ENCODE measurements around the gene CYP2F1.
"Not testable (repeated sequence)": the region's sequence is repeated elsewhere in the genome, so short reads cannot be mapped to it uniquely, and the experiment has no call there.

CYP2F1 gene

DNA sequence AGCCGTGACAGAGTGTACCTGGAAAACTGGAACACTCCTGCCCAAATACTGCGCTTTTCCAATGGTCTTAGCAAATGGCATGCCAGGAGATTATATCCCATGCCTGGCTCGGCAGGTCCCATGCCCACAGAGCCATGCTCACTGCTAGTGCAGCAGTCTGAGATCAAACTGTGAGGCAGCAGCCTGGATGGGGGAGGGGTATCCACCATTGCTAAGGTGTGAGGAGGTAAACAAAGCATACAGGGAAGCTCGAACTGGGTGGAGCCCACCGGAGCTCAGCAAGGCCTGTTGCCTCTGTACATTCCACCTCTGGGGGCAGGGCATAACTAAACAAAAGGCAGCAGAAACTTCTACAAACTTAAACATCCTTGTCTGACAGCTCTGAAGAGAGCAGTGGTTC lies 15.5 kb upstream of the CYP2F1 start:
- Histone ChIP-seq H3K4me1 (no peaks in the 10 kb centered on the region), H3K36me3 (no peaks in the 10 kb centered on the region), H3K4me2 (no peak overlapping the region), H3K9ac (no peak overlapping the region), H3K9me3 (peaks cover 38% of the 10 kb centered on the region), H3K27ac (no peak overlapping the region), H3K27me3 (no peaks in the 10 kb centered on the region), H3K4me3 (no peak overlapping the region), H4K20me1 (no peaks in the 10 kb centered on the region)
- TF ChIP-seq Cebpa-rat (IDR thresholded peaks at IDR 0.05) = no peak

- H3K36me3 ChIP-seq, H3K4me1 ChIP-seq, H3K4me2 ChIP-seq, H3K9ac ChIP-seq, H3K27me3 ChIP-seq, H3K27ac ChIP-seq, H4K20me1 ChIP-seq, H3K4me3 ChIP-seq: not testable (repeated sequence)
- H3K9me3 ChIP-seq = peaks cover 30% of the 10 kb centered on the region
Measured at GRCh38 chr19:41102210-41102609, 12.0 kb upstream of the CYP2F1 start.

- Histone ChIP-seq H4K20me1 (no peaks in the 10 kb centered on the region), H3K36me3 (no peaks in the 10 kb centered on the region), H3K9ac (no peak overlapping the region)
Measured at GRCh38 chr19:41106177-41106576, 8.1 kb upstream of the CYP2F1 start.

DNA sequence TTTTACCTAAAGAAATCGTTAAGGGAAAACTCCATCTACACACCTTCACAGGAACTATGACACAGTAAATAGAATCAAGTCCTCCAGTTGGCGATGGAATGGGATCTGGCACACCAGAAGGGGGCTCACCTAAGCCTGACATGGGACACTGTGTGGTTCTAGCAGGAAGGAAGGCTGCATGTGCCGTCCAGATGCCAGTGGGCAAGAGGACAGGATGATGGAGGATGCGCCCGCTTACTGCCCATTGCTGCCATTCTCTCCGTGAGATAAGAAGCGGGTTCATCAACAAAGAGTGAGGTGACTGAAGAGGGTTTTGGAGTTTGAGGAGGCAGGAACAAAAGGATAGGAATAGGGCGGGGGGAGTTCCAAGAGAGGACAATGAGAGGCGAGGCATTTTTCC lies 2.9 kb upstream of the CYP2F1 start:
- H3K4me1 ChIP-seq = peaks cover 24% of the 10 kb centered on the region
- no peak overlapping the region for H3K9ac ChIP-seq
- TF ChIP-seq Cebpa-rat (IDR thresholded peaks at IDR 0.05) = no peak
- no peaks in the 10 kb centered on the region for H3K9me3 ChIP-seq
- H3K4me3 ChIP-seq = no peak overlapping the region
- no peaks in the 10 kb centered on the region for H3K36me3 ChIP-seq
- no peak overlapping the region for H3K27ac ChIP-seq
- no peaks in the 10 kb centered on the region for H3K27me3 ChIP-seq
- H3K4me2 ChIP-seq = peak overlapping the region; percentile 61
- H4K20me1 ChIP-seq = no peaks in the 10 kb centered on the region

More at GRCh38 chr19:41106177-41106576, 8.1 kb upstream of the CYP2F1 start:
- Histone ChIP-seq H3K9me3 (peaks cover 11% of the 10 kb centered on the region), H3K4me2 (no peak overlapping the region), H3K4me3 (no peak overlapping the region), H3K4me1 (peaks cover 4% of the 10 kb centered on the region), H3K27me3 (no peaks in the 10 kb centered on the region), H3K27ac (no peak overlapping the region)
- TF ChIP-seq Cebpa-rat (IDR thresholded peaks at IDR 0.05) = peak; percentile 48; the same call in 1 of the 2 replicates

GRCh38 chr19:41111750-41112295 lies 2.4 kb upstream of the CYP2F1 start:
- no peaks in the 10 kb centered on the region for H3K36me3 ChIP-seq
- TF ChIP-seq Cebpa-rat (IDR thresholded peaks at IDR 0.05) = no peak
- peak overlapping the region; percentile 61 for H3K4me2 ChIP-seq
- H3K4me3 ChIP-seq = no peak overlapping the region
- H3K9me3 ChIP-seq = no peaks in the 10 kb centered on the region
- H3K27me3 ChIP-seq = no peaks in the 10 kb centered on the region
- H3K27ac ChIP-seq = no peak overlapping the region
- H3K9ac ChIP-seq = no peak overlapping the region
- H3K4me1 ChIP-seq = peaks cover 24% of the 10 kb centered on the region
- H4K20me1 ChIP-seq = no peaks in the 10 kb centered on the region

GRCh38 chr19:41112728-41113290 lies 1.4 kb upstream of the CYP2F1 start:
- no peak for TF ChIP-seq Cebpa-rat (IDR thresholded peaks at IDR 0.05)
- Histone ChIP-seq H3K4me1 (peaks cover 24% of the 10 kb centered on the region), H3K27ac (no peak overlapping the region), H3K36me3 (no peaks in the 10 kb centered on the region), H3K27me3 (no peaks in the 10 kb centered on the region), H4K20me1 (no peaks in the 10 kb centered on the region), H3K4me3 (no peak overlapping the region), H3K9ac (no peak overlapping the region), H3K4me2 (no peak overlapping the region), H3K9me3 (no peaks in the 10 kb centered on the region)

DNA sequence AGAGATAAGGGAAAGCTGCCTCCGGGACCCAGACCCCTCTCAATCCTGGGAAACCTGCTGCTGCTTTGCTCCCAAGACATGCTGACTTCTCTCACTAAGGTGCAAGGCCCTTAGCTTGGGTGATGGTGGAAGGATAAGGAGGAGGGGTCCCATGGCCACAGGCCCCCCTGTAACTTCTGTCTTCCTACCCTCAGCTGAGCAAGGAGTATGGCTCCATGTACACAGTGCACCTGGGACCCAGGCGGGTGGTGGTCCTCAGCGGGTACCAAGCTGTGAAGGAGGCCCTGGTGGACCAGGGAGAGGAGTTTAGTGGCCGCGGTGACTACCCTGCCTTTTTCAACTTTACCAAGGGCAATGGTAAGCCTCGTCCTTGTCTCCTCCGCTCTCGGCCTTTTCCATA lies 2.0 kb downstream of the CYP2F1 start:
- Histone ChIP-seq H4K20me1 (no peaks in the 10 kb centered on the region), H3K27me3 (no peaks in the 10 kb centered on the region), H3K36me3 (no peaks in the 10 kb centered on the region), H3K9ac (no peak overlapping the region), H3K4me2 (no peak overlapping the region), H3K27ac (no peak overlapping the region), H3K4me1 (peaks cover 34% of the 10 kb centered on the region), H3K9me3 (no peaks in the 10 kb centered on the region), H3K4me3 (no peak overlapping the region)
- no peak for TF ChIP-seq Cebpa-rat (IDR thresholded peaks at IDR 0.05)

GRCh38 chr19:41120929-41121911 lies 7.0 kb downstream of the CYP2F1 start:
- H3K36me3 ChIP-seq, H4K20me1 ChIP-seq, H3K9me3 ChIP-seq, H3K4me3 ChIP-seq, H3K9ac ChIP-seq, H3K27me3 ChIP-seq: not testable (repeated sequence)
- Histone ChIP-seq H3K4me1 (peaks cover 16% of the 10 kb centered on the region), H3K4me2 (peak overlapping the region; percentile 74), H3K27ac (peak overlapping the region; percentile 34; the same call in 1 of the 2 replicates)

- H3K9me3 ChIP-seq, H4K20me1 ChIP-seq, H3K27me3 ChIP-seq, H3K27ac ChIP-seq, H3K9ac ChIP-seq, H3K36me3 ChIP-seq, H3K4me3 ChIP-seq, H3K4me2 ChIP-seq: not testable (repeated sequence)
- peaks cover 16% of the 10 kb centered on the region for H3K4me1 ChIP-seq
Measured at GRCh38 chr19:41122846-41123245, 8.6 kb downstream of the CYP2F1 start.

GRCh38 chr19:41123716-41124294 lies 9.6 kb downstream of the CYP2F1 start:
- Histone ChIP-seq H3K36me3 (no peaks in the 10 kb centered on the region), H3K4me2 (no peak overlapping the region), H3K9me3 (no peaks in the 10 kb centered on the region), H3K27ac (no peak overlapping the region), H3K4me3 (no peak overlapping the region), H3K27me3 (no peaks in the 10 kb centered on the region), H3K4me1 (peaks cover 23% of the 10 kb centered on the region), H3K9ac (no peak overlapping the region), H4K20me1 (no peaks in the 10 kb centered on the region)
- no peak for TF ChIP-seq Cebpa-rat (IDR thresholded peaks at IDR 0.05)

GRCh38 chr19:41126765-41127203 lies 12.6 kb downstream of the CYP2F1 start:
- H3K4me3 ChIP-seq, H3K36me3 ChIP-seq, H3K9ac ChIP-seq, H3K9me3 ChIP-seq, H3K4me1 ChIP-seq, H3K4me2 ChIP-seq, H3K27ac ChIP-seq, H4K20me1 ChIP-seq, H3K27me3 ChIP-seq: not testable (repeated sequence)

DNA sequence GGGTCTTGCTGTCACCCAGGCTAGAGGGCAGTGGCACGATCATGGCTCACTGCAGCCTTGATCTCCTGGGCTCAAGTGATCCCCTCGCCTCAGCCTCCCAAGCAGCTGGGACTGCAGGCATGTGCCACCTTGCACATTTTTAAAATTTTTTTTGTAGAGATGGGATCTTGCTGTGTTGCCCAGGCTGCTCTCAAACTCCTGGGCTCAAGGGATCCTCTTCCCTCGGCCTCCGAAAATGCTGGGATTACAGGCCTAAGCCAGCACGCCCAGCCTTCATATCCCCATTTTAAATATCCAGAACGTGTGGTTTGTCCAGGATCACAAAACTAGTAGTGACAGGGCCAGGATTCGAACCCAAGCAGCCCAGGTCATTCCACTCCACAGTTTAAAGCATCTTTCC lies 13.1 kb downstream of the CYP2F1 start:
- H3K4me2 ChIP-seq = peak overlapping the region; percentile 84
- not testable (repeated sequence) for H3K9me3 ChIP-seq, H3K27ac ChIP-seq

GRCh38 chr19:41127801-41128300 lies 13.6 kb downstream of the CYP2F1 start:
- not testable (repeated sequence) for H3K36me3 ChIP-seq, H3K9ac ChIP-seq, H3K27ac ChIP-seq, H3K9me3 ChIP-seq, H3K27me3 ChIP-seq, H3K4me1 ChIP-seq, H4K20me1 ChIP-seq
- H3K4me3 ChIP-seq = peak overlapping the region; percentile 48; the same call in 1 of the 2 replicates
- H3K4me2 ChIP-seq = peak overlapping the region; percentile 84

More for the DNA sequence above, 13.1 kb downstream of the CYP2F1 start:
- not testable (repeated sequence) for H3K9ac ChIP-seq, H3K4me1 ChIP-seq, H3K36me3 ChIP-seq, H4K20me1 ChIP-seq, H3K4me3 ChIP-seq, H3K27me3 ChIP-seq

All from BLaER1 (cell line).